ENCODE results near the gene KCNQ1OT1.

- TF ChIP-seq CTCF (conservative IDR thresholded peaks at IDR 0.05; ENCODE audit: low read length), result no peak
- no peak for TF ChIP-seq EZH2phosphoT487 (IDR thresholded peaks at IDR 0.05; ENCODE audit: borderline replicate concordance)
Observed at GRCh38 chr11:2592559-2593392, 107.0 kb downstream of the KCNQ1OT1 start.

Measured in Loucy (cell line).